HCT116 (cell line): ENCODE results near the gene FAT2. TPM values are rescaled to one million over a fixed set of nuclear protein-coding genes. Genes with fewer than 3 reads are reported as not detected.

ENCODE experiments used
- ATAC-seq: fragments of 200-7000 bp; cut with Tn5 transposase; 2 replicates; pipeline ENCODE4 v1.9.1; 2020; ENCODE audit warnings: mild to moderate bottlenecking, moderate library complexity
- BruUV-seq: library from RNA; stranded (reverse); fragments of 400-500 nt; replicated peaks from 2 replicates; lab custom pipeline; 2021; lab: Mats Ljungman, UMichigan
- CTCF ChIA-PET: fragments of 300-600 bp; sonication (Branson Sonifier 250); formaldehyde crosslinking; loops from one replicate; lab custom pipeline; 2021; ENCODE audit warnings: antibody characterized with exemption; lab: Charles Lee
- POLR2A ChIA-PET: fragments of 300-600, 350-600 bp; sonication (Branson Sonifier 250); formaldehyde crosslinking; loops from one replicate; lab custom pipeline; 2021; ENCODE audit warnings: antibody characterized with exemption; lab: Charles Lee
- RAD21 ChIA-PET, 2 experiments: fragments of 300-600 bp; sonication (Branson Sonifier 250); formaldehyde crosslinking; loops; one replicate each; lab custom pipeline; 2023; ENCODE audit warnings: low total read pairs in 2 of 2; ENCODE audit not compliant: uncharacterized antibody in 2 of 2, unreplicated experiment in 2 of 2, low non-redundant PET in 1 of 2; lab: Charles Lee
- DNase-seq: peaks from one replicate; pipeline ENCODE4 v3.0.0-alpha.2; 2010; ENCODE audit warnings: low read depth, low spot score
- H2AFZ ChIP-seq: fragments of 200-600 bp; shearing (Covaris generic), sonication (generic); 2 replicates; pipeline ENCODE4 v1.6.1; 2017; ENCODE audit warnings: low read depth, mixed run types, mixed read lengths, antibody characterized with exemption, low read length; ENCODE audit not compliant: poor library complexity, severe bottlenecking
- H3K27ac ChIP-seq: 2 replicates; pipeline ENCODE4 v1.5.1; 2012; ENCODE audit warnings: low read depth, low read length
- H3K27me3 ChIP-seq: fragments of 200-600 bp; sonication (generic); 2 replicates; pipeline ENCODE4 v1.6.1; 2016; ENCODE audit warnings: mixed run types, low read length, mixed read lengths; ENCODE audit not compliant: insufficient read depth
- H3K36me3 ChIP-seq, 2 experiments: fragments of 200-500 bp in 1 of 2; fragments of 200-600 bp in 1 of 2; sonication (Bioruptor generic) in 1 of 2; sonication (generic) in 1 of 2; 2 replicates each; pipeline versions ENCODE4 v1.5.1 to v1.6.1; 2014 to 2016; ENCODE audit warnings: low read length in 2 of 2, inconsistent platforms in 1 of 2, mixed read lengths in 1 of 2, mixed run types in 1 of 2; ENCODE audit not compliant: insufficient read depth in 2 of 2, control insufficient read depth in 1 of 2
- H3K4me1 ChIP-seq, 2 experiments: fragments of 200-600 bp in 1 of 2; sonication (generic) in 1 of 2; 2 replicates each; pipeline versions ENCODE4 v1.5.1 to v1.6.1; 2012 to 2017; ENCODE audit warnings: low read length in 2 of 2, inconsistent platforms in 1 of 2, mild to moderate bottlenecking in 1 of 2, mixed read lengths in 1 of 2, mixed run types in 1 of 2, moderate library complexity in 1 of 2; ENCODE audit not compliant: insufficient read depth in 2 of 2, control insufficient read depth in 1 of 2
- H3K4me2 ChIP-seq: fragments of 200-600 bp; sonication (generic); 2 replicates; pipeline ENCODE4 v1.6.1; 2017; ENCODE audit warnings: mixed run types, low read length, mixed read lengths
- H3K4me3 ChIP-seq, 2 experiments: fragments of 200-600 bp in 1 of 2; sonication (generic) in 1 of 2; replicated peaks in 1 of 2; 2 replicates each; pipeline ENCODE4 v1.5.1; 2011 to 2016; ENCODE audit warnings: low read length in 2 of 2, control low read depth in 1 of 2, low read depth in 1 of 2, mild to moderate bottlenecking in 1 of 2, mixed read lengths in 1 of 2, mixed run types in 1 of 2
- H3K79me2 ChIP-seq: fragments of 200-600 bp; sonication (generic); 2 replicates; pipeline ENCODE4 v1.6.1; 2017; ENCODE audit warnings: mild to moderate bottlenecking, mixed run types, low read length, moderate library complexity, mixed read lengths; ENCODE audit not compliant: insufficient read depth
- H3K9ac ChIP-seq: fragments of 200-600 bp; sonication (generic); 2 replicates; pipeline ENCODE4 v1.6.1; 2016; ENCODE audit warnings: low read length, mixed read lengths
- H3K9me2 ChIP-seq: fragments of 200-600 bp; sonication (generic), shearing (Covaris generic); 2 replicates; pipeline ENCODE4 v1.6.1; 2017; ENCODE audit warnings: mixed run types, mild to moderate bottlenecking, moderate library complexity; ENCODE audit not compliant: insufficient read depth
- H3K9me3 ChIP-seq, 2 experiments: fragments of 200-500 bp in 1 of 2; fragments of 200-600 bp in 1 of 2; sonication (Bioruptor generic) in 1 of 2; sonication (generic) in 1 of 2; 2 replicates each; pipeline ENCODE4 v1.6.1; 2014 to 2017; ENCODE audit warnings: low read length in 2 of 2, mixed read lengths in 2 of 2, inconsistent platforms in 1 of 2, low read depth in 1 of 2, mild to moderate bottlenecking in 1 of 2, mixed run types in 1 of 2, moderate library complexity in 1 of 2; ENCODE audit not compliant: control insufficient read depth in 1 of 2, insufficient read depth in 1 of 2
- H4K20me1 ChIP-seq: fragments of 200-600 bp; sonication (generic), shearing (Covaris generic); 2 replicates; pipeline ENCODE4 v1.6.1; 2017; ENCODE audit warnings: mixed run types, mild to moderate bottlenecking, moderate library complexity; ENCODE audit not compliant: insufficient read depth
- CBX3 ChIP-seq: IDR thresholded peaks from 2 replicates; pipeline ENCODE4 v1.6.1; 2012; ENCODE audit warnings: low read depth
- CEBPB ChIP-seq: IDR thresholded peaks from 2 replicates; pipeline ENCODE4 v1.6.1; 2012; ENCODE audit warnings: low read depth
- ELF1 ChIP-seq: IDR thresholded peaks from 2 replicates; pipeline ENCODE4 v1.6.1; 2012; ENCODE audit warnings: low read depth, borderline replicate concordance
- EZH2 ChIP-seq: fragments of 200-600 bp; sonication (generic); IDR thresholded peaks from 2 replicates; pipeline ENCODE4 v1.6.1; 2017; ENCODE audit warnings: antibody characterized with exemption, mixed run types
- EZH2phosphoT487 ChIP-seq: fragments of 200-600 bp; IDR thresholded peaks from 2 replicates; pipeline ENCODE4 v1.6.1; 2018; ENCODE audit warnings: antibody characterized with exemption, borderline replicate concordance
- FOSL1 ChIP-seq: IDR thresholded peaks from 2 replicates; pipeline ENCODE4 v1.6.1; 2012; ENCODE audit warnings: low read depth
- JUND ChIP-seq: IDR thresholded peaks from 2 replicates; pipeline ENCODE4 v1.6.1; 2012
- POLR2A ChIP-seq: IDR thresholded peaks from 2 replicates; pipeline ENCODE4 v1.7.0; 2011; ENCODE audit warnings: borderline replicate concordance; ENCODE audit not compliant: insufficient read depth, insufficient read length; ENCODE audit errors: extremely low read depth
- POLR2AphosphoS5 ChIP-seq: IDR thresholded peaks from 2 replicates; pipeline ENCODE4 v1.6.1; 2011; ENCODE audit warnings: mild to moderate bottlenecking, low read depth, low read length, moderate library complexity
- RAD21 ChIP-seq: IDR thresholded peaks from 2 replicates; pipeline ENCODE4 v1.6.1; 2012; ENCODE audit warnings: low read depth, mild to moderate bottlenecking
- REST ChIP-seq: IDR thresholded peaks from 2 replicates; pipeline ENCODE4 v1.6.1; 2012; ENCODE audit warnings: low read depth
- SIN3A ChIP-seq: IDR thresholded peaks from 2 replicates; pipeline ENCODE4 v1.6.1; 2012; ENCODE audit warnings: low read depth
- SP1 ChIP-seq: IDR thresholded peaks from 2 replicates; pipeline ENCODE4 v1.6.1; 2012; ENCODE audit warnings: low read depth
- SRF ChIP-seq: IDR thresholded peaks from 2 replicates; pipeline ENCODE4 v1.6.1; 2012; ENCODE audit warnings: low read depth
- TCF7L2 ChIP-seq: IDR thresholded peaks from 2 replicates; pipeline ENCODE4 v1.7.0; 2011; ENCODE audit warnings: borderline replicate concordance, inconsistent platforms; ENCODE audit not compliant: insufficient read depth, insufficient read length; ENCODE audit errors: extremely low read depth
- YY1 ChIP-seq: IDR thresholded peaks from 2 replicates; pipeline ENCODE4 v1.6.1; 2011; ENCODE audit warnings: low read length, low read depth, moderate library complexity, mild to moderate bottlenecking; ENCODE audit not compliant: insufficient replicate concordance; ENCODE audit errors: extremely low read depth
- ZFX ChIP-seq: fragments of 450-650 bp; IDR thresholded peaks from 2 replicates; pipeline ENCODE4 v1.6.1; 2017
- ZNF274 ChIP-seq: fragments of 200-500 bp; sonication (Bioruptor generic); IDR thresholded peaks from 2 replicates; pipeline ENCODE4 v1.6.1; 2014; ENCODE audit warnings: mild to moderate bottlenecking, low read depth, low read length, inconsistent platforms
- intact Hi-C: fragments of 100-400 bp; cut with micrococcal nuclease; formaldehyde crosslinking; loops from 2 replicates; pipeline ENCODE4 v1.10.0; 2022
- total RNA-seq: library from RNA; stranded (reverse); gene quantifications from one replicate; pipeline ENCODE4 v1.2.1, GENCODE V29; 2021; ENCODE audit not compliant: unreplicated experiment
- TF ChIP-seq, protein P1 (sequence below), 3 experiments: fragments of 200-600 bp in 1 of 3; sonication (generic) in 1 of 3; IDR thresholded peaks in 2 of 3; conservative IDR thresholded peaks in 1 of 3; 2 replicates each; pipeline ENCODE4 v1.5.1; 2012 to 2017; ENCODE audit warnings: low read depth in 2 of 3, low read length in 2 of 3, antibody characterized with exemption in 1 of 3, borderline replicate concordance in 1 of 3, control low read depth in 1 of 3, mild to moderate bottlenecking in 1 of 3, mixed read lengths in 1 of 3, mixed run types in 1 of 3, moderate library complexity in 1 of 3; ENCODE audit not compliant: insufficient read depth in 1 of 3

The FAT2 gene
- total RNA-seq, 1 experiment from 2014 or later, result 0.05 TPM

GRCh38 chr5:151614565-151614964, 23.4 kb upstream of the FAT2 start:
- Histone ChIP-seq H3K4me2 (peak overlapping the region; percentile 19; the same call in 1 of the 2 replicates), H3K79me2 (no peaks in the 10 kb centered on the region), H3K4me1 (peaks cover 24 to 46% of the 10 kb centered on the region in 2 experiments), H3K9ac (no peak overlapping the region), H3K27me3 (0 out of 2 replicates have a peak, but pooled peaks cover 3% of the 10 kb centered on the region), H3K27ac (no peak overlapping the region), H3K36me3 (no peaks in the 10 kb centered on the region), H2AFZ (no peak overlapping the region), H3K9me2 (no peaks in the 10 kb centered on the region), H3K4me3 (no peak overlapping the region), H3K9me3 (no peaks in the 10 kb centered on the region), H4K20me1 (no peaks in the 10 kb centered on the region)
- DNase-seq (no peak), ATAC-seq (no peak)
- BruUV-seq, result no TSS peak
- intact Hi-C loops, result no loop called here
- POLR2A ChIA-PET, result no interaction called here
- no peak for TF ChIP-seq REST
- TF ChIP-seq ZNF274, result no peak
- no peak for TF ChIP-seq POLR2A
- TF ChIP-seq CEBPB, result no peak
- TF ChIP-seq ELF1, result no peak
- TF ChIP-seq EZH2phosphoT487, result no peak
- no peak for TF ChIP-seq SRF
- no peak for TF ChIP-seq SP1
- no peak for TF ChIP-seq FOSL1
- no peak for TF ChIP-seq ZFX
- no peak for TF ChIP-seq YY1
- TF ChIP-seq EZH2, result no peak
- no peak for TF ChIP-seq POLR2AphosphoS5
- no peak for TF ChIP-seq JUND
- TF ChIP-seq SIN3A, result no peak
- TF ChIP-seq CBX3, result no peak
- TF ChIP-seq RAD21, result no peak
- TF ChIP-seq TCF7L2, result no peak
- TF ChIP-seq, protein P1, sequence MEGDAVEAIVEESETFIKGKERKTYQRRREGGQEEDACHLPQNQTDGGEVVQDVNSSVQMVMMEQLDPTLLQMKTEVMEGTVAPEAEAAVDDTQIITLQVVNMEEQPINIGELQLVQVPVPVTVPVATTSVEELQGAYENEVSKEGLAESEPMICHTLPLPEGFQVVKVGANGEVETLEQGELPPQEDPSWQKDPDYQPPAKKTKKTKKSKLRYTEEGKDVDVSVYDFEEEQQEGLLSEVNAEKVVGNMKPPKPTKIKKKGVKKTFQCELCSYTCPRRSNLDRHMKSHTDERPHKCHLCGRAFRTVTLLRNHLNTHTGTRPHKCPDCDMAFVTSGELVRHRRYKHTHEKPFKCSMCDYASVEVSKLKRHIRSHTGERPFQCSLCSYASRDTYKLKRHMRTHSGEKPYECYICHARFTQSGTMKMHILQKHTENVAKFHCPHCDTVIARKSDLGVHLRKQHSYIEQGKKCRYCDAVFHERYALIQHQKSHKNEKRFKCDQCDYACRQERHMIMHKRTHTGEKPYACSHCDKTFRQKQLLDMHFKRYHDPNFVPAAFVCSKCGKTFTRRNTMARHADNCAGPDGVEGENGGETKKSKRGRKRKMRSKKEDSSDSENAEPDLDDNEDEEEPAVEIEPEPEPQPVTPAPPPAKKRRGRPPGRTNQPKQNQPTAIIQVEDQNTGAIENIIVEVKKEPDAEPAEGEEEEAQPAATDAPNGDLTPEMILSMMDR (IDR thresholded peaks at IDR 0.05 in 2 of 3, conservative IDR thresholded peaks at IDR 0.05 in 1 of 3; ENCODE audit: borderline replicate concordance in 1 of 3, insufficient read depth in 1 of 3, low read depth in 2 of 3, low read length in 2 of 3), result no peak
- CTCF ChIA-PET, result no interaction called here
- RAD21 ChIA-PET, result no interaction called here
